NCI-H510A treated with DMSO at 0.1 percent for 48 hours (cell line): Measurements from ENCODE around the gene CRHR1.

ENCODE experiments used
- DNase-seq: peaks from one replicate; lab custom pipeline; 2025; lab: John Stamatoyannopoulos, UW

The CRHR1 gene

GRCh38 chr17:45867702-45868101 lies 83.6 kb downstream of the CRHR1 start:
- no peak for DNase-seq

DNA sequence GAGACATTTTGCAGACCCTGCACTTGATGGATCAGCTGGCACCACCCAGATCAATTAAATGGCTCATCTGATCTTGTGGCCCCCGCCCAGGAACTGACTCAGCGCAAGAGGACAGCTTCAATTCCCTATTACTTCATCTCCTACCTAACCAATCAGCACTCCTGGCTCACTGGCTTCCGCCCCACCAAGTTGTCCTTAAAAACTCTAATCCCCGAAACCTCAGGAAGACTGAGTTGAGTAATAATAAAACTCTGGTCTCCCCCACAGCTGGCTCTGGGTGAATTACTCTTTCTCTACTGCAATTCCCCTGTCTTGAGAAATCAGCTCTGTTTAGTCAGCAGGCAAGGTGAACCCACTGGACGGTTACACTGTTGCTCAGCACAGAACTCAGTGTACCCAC lies 84.2 kb downstream of the CRHR1 start:
- no peak for DNase-seq

- DNase-seq = no peak
Measured at GRCh38 chr17:45869676-45870341, 85.7 kb downstream of the CRHR1 start.

- no peak for DNase-seq
Measured at GRCh38 chr17:45870342-45870974, 86.3 kb downstream of the CRHR1 start.

DNA sequence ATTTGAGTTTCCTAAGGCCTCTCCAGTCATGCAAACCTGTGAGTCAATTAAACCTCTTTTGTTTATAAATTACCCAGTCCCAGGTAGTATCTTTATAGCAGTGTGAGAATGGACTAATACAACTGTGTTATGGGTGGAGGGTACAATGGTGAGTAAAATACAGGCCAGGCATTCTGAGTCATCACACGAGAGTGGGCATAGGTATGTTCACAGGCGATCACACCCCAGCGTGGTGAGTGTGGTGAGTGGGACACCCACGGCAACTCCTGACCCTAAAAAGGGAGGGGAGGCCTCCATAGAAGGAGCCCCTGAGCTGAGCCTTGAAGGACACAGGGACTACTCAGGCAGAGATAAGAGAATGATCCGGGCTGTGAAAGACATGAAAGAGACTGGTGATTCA lies 87.6 kb downstream of the CRHR1 start:
- no peak for DNase-seq

DNA sequence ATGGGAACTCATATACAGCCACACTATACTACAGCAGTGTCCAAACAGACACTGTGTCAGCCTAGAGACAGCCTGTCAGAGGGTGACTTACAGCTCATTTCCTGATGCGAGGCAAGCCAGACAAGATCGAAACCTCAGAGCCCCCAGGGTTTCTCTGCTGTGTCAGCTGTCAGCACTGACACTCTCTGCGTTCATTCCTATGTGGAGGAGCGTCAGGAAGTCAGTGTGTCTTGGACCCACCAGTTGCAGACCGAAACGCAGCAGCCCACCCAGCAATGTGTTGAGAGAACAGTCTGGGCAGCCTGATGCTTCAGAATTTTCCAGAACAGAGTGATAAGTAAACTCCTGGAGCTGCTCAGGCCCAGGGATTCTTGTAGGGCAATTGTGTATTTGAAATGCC lies 89.6 kb downstream of the CRHR1 start:
- DNase-seq = no peak

DNA sequence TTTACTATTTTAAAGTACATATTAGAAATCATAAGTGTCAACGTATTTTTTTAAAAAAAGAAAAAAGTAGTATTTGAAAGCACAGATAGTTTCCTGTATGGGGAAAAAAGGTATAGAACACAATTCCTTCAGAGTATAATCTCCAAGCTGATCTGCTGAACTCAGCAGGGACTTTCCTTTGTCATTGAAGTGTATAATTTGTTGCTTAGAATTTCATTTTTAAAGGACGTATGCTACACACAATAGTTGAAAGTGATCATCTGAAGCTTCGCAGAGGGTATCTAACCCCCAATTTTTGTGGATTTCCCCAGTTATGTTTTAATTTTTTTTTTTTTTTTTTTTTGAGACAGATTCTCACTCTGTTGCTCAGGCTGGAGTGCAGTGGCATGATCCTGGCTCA lies 90.0 kb downstream of the CRHR1 start:
- no peak for DNase-seq

DNA sequence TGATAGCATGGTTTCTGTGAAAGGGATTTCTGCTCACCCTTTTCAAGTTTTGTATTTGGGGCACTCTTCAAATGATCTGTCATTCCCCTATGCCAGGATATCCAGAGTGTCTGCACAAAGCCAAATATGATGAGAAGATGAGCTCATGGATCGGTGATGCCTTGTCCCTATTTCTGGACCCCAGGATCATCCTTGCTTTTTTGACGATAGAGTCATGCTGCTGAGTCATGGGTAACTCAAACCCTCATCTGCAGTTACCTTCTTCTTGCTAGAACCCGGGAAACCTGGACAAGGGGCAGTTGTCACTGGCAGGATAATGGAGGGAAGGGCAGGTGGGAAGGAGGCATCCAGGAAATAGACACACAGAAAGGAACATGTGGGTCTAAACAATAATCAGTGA lies 92.4 kb downstream of the CRHR1 start:
- no peak for DNase-seq

GRCh38 chr17:45877467-45877866 lies 93.3 kb downstream of the CRHR1 start:
- DNase-seq = no peak

DNA sequence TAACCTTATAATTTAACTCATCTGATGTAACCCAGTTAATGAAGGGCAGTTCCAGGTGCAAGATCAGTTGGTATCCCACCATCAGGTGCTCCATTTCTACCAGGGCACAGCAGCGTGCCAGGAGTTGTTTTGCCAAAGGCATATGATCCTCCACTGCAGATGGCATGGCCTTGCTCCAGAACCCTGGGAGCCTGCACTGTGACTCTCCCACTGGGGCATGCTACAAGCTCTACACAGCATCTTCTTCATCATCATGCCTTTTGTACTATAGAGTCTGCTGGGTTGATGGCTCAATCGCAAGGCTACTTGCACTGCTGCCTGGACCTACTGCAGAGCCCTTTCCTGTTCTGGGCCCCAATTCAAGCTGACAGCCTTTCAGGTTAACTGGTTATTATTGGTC lies 98.9 kb downstream of the CRHR1 start:
- no peak for DNase-seq
